SIG-M5 (cell line): Measurements from ENCODE around the gene TECR.
A peak's percentile ranks its signal among the peaks of the same experiment; 100 is the strongest.
"Not testable (repeated sequence)": the region's sequence is repeated elsewhere in the genome, so short reads cannot be mapped to it uniquely, and the experiment has no call there.

ENCODE experiments used
- DNase-seq: peaks from one replicate; lab custom pipeline; 2025; lab: John Stamatoyannopoulos, UW

The TECR gene

DNA sequence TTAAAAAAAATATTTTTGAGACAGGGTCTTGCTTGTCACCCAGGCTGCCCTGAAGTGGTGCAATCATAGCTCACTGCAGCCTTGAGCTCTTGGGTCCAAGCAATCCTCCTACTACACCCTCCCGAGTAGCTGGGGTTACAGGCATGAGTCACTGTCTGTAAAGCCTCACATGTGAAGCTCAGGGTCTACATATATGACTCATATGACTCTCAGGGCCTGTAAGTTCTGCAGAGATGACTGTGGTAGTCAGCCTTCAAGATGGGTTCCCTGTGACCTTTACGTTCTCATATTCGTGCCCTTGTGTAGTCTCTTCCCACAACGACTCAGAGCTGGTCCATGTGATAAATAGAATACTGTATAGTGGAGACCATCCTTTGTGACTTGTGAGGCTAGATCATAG, 60.0 kb downstream of the TECR start:
- not testable (repeated sequence) for DNase-seq

DNA sequence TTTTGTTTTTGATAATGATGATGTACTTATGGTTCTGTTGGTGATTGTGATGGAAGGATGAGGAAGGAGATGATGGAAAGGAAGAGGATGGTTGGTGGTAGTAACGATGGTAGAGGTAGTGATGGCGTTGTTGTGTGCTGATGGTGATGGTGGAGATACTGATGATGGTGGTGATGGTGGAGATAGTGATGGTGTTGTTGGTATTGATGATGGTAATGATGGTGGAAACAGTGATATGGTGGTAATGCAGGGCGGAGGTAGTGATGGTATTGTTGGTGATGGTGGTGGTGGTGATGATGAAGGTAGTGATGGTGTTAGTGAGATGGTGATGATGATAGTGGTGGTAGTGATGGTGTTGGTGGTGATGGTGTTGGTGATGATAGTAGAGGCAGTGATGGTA, 66.2 kb downstream of the TECR start:
- DNase-seq = no peak

GRCh38 chr19:14599548-14600147, 70.3 kb downstream of the TECR start:
- no peak for DNase-seq

- no peak for DNase-seq
Measured at GRCh38 chr19:14603990-14604387, 74.6 kb downstream of the TECR start.

GRCh38 chr19:14606627-14607026, 77.2 kb downstream of the TECR start:
- no peak for DNase-seq

- no peak for DNase-seq
Measured at GRCh38 chr19:14611051-14611450, 81.7 kb downstream of the TECR start.

DNA sequence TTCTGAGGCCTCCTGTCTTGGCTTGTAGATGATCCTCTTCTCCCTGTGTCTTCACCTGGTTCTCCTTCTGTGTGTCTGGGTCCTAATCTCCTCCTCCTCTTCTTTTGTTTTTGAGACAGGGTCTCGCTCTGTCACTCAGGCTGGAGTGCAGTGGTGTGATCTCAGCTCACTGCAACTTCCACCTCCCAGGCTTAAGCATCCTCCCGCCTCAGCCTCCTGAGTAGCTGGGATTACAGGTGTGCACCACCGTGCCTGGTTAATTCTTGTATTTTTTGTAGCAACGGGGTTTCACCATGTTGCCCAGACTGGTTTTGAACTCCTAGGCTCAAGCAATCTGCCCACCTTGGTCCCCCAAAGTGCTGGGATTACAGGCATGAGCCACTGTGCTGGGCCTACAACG, 82.8 kb downstream of the TECR start:
- not testable (repeated sequence) for DNase-seq

GRCh38 chr19:14612657-14613056, 83.3 kb downstream of the TECR start:
- no peak for DNase-seq

DNA sequence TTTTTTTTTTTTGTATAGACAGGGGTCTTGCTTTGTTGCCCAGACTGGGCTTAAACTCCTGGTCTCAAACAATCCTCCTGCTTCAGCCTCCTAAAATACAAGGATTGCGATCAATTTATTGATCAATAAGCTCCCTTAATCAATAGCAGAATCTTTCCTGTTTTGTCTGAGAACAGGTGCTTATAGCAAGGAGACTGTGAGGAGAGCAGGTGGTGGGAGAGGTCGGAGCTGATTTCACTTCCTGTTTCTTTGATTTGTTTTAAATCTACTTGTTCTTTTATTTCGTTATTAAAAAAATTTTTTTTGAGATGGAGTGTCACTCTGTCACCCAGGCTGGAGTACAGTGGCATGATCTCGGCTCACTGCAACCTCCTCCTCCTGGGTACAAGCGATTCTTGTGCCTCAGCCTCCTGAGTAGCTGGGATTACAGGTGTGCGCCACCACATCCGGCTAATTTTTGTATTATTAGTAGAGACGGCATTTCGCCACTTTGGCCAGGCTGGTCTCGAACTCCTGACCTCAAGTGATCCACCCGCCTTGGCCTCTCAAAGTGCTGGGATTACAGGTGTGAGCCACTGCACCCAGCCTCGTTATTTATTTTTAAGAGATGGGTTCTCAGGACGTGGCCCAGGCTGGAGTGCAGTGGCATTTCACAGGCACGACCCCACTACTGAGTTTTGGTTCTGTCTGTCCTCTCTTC, 84.2 kb downstream of the TECR start:
- not testable (repeated sequence) for DNase-seq

DNA sequence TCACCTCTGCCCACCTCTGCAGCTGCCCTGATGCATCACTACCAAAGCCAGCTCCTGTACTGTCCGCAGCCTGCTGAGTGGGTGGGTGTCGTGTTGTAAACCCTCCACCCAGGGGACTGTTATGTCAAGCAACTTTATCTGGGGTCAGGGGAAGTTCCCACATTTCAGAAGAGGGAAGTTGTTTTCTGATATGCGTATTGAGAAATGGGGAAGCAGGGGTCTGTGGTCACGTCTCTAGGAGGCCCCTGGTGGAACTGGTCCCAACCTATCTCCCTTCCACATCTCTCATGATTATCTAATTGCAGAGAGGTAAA, 84.7 kb downstream of the TECR start:
- DNase-seq = peak; percentile 70
